ENCODE data around the gene VAV1.

DNA sequence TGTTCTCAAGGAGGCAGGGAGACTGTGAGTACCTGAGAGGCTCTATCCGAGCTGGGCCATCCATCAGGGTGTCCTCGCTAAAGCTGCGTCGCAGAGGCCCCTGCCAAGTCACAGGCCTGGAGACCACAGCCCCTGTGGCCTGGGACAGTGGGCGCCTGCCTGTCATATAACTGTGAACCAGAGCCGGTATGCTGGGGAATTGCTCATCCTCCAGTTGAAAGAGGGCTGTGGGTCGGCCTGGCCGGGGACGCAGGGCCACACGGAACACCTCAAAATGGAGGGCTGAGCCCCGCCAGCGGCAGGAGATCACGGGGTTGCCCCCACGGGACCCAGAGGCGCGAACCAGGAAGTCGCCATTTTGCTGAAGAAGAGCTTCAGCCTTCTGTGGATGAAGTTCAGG lies 11.9 kb upstream of the VAV1 start:
- TF ChIP-seq, protein P1, sequence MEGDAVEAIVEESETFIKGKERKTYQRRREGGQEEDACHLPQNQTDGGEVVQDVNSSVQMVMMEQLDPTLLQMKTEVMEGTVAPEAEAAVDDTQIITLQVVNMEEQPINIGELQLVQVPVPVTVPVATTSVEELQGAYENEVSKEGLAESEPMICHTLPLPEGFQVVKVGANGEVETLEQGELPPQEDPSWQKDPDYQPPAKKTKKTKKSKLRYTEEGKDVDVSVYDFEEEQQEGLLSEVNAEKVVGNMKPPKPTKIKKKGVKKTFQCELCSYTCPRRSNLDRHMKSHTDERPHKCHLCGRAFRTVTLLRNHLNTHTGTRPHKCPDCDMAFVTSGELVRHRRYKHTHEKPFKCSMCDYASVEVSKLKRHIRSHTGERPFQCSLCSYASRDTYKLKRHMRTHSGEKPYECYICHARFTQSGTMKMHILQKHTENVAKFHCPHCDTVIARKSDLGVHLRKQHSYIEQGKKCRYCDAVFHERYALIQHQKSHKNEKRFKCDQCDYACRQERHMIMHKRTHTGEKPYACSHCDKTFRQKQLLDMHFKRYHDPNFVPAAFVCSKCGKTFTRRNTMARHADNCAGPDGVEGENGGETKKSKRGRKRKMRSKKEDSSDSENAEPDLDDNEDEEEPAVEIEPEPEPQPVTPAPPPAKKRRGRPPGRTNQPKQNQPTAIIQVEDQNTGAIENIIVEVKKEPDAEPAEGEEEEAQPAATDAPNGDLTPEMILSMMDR (IDR thresholded peaks at IDR 0.05): no peak
- TF ChIP-seq ZFX (IDR thresholded peaks at IDR 0.05; ENCODE audit: borderline replicate concordance): no peak
